ENCODE data around the gene FNDC11.

Gene FNDC11

GRCh38 chr20:63599396-63600050, 45.6 kb downstream of the FNDC11 start:
- DNase-seq (ENCODE audit: low read depth) = no peak

- DNase-seq (ENCODE audit: low read depth) = peak; percentile 8
Measured at GRCh38 chr20:63601679-63602078, 47.7 kb downstream of the FNDC11 start.

- no peak for DNase-seq (ENCODE audit: low read depth)
Measured at GRCh38 chr20:63602321-63602720, 48.4 kb downstream of the FNDC11 start.

Data from activated T-helper 1 cell treated with Interleukin-2 at 50 U/mL for 16 hours (primary cell).